Right lobe of liver (tissue), 4 donors: ENCODE results near the gene HCN2.

ENCODE experiments used
- CTCF ChIP-seq, 4 donors: fragments of 200-600 bp in 3 of 4; fragments of 450-650 bp in 1 of 4; IDR thresholded peaks; one replicate each; pipeline versions ENCODE4 v1.5.1 to v1.8.0; 2016 to 2022; ENCODE audit warnings: antibody characterized with exemption in 4 of 4, mild to moderate bottlenecking in 2 of 4
- POLR2A ChIP-seq: fragments of 450-650 bp; IDR thresholded peaks from one replicate; pipeline ENCODE4 v1.6.1; 2017; ENCODE audit warnings: antibody characterized with exemption, mild to moderate bottlenecking
- donor health status: DM: no; HTN: no; CAD: no.
- donor health status: DM: no; HTN: no; CAD: no.
- donor health status: DM: no; HTN: yes; CAD: no.

- TF ChIP-seq CTCF (IDR thresholded peaks at IDR 0.05): no peak
- no peak for TF ChIP-seq POLR2A
Measured at GRCh38 chr19:644789-645188, 55.1 kb downstream of the HCN2 start.
